Gastroesophageal sphincter (tissue), 3 donors: ENCODE measurements around the gene MRPS14.

Experiments used
- CTCF ChIP-seq, 4 experiments: fragments of 200-600 bp in 2 of 4; fragments of 450-650 bp in 2 of 4; sonication (generic) in 1 of 4; IDR thresholded peaks; one replicate each; pipeline ENCODE4 v1.5.1; 2017 to 2019; ENCODE audit warnings: antibody characterized with exemption in 4 of 4, mild to moderate bottlenecking in 2 of 4, moderate library complexity in 2 of 4
- EP300 ChIP-seq: sonication (generic); formaldehyde crosslinking; IDR thresholded peaks from one replicate; pipeline ENCODE4 v1.6.1; 2017; ENCODE audit warnings: antibody characterized with exemption, mild to moderate bottlenecking
- POLR2A ChIP-seq, 2 donors: fragments of 450-650 bp; IDR thresholded peaks; one replicate each; pipeline ENCODE4 v1.6.1; 2017; ENCODE audit warnings: antibody characterized with exemption in 2 of 2, mild to moderate bottlenecking in 2 of 2, moderate library complexity in 1 of 2
- POLR2AphosphoS5 ChIP-seq: sonication (generic); formaldehyde crosslinking; IDR thresholded peaks from one replicate; pipeline ENCODE4 v1.6.1; 2017; ENCODE audit warnings: antibody characterized with exemption

GRCh38 chr1:175040324-175040879 is 17.2 kb upstream of the MRPS14 start:
- no peak for TF ChIP-seq CTCF (IDR thresholded peaks at IDR 0.05)
- no peak for TF ChIP-seq POLR2A (IDR thresholded peaks at IDR 0.05)
- no peak for TF ChIP-seq POLR2AphosphoS5
- no peak for TF ChIP-seq EP300
